GM12873 (cell line): ENCODE measurements around the gene ZMYND19.

Source experiments
- TF ChIP-seq, protein P1 (sequence below): IDR thresholded peaks from 2 replicates; pipeline ENCODE4 v1.5.1; 2012; ENCODE audit warnings: low read depth, mild to moderate bottlenecking, moderate library complexity, low read length, control low read depth; ENCODE audit not compliant: insufficient read depth; ENCODE audit errors: missing control alignments

Gene ZMYND19

DNA sequence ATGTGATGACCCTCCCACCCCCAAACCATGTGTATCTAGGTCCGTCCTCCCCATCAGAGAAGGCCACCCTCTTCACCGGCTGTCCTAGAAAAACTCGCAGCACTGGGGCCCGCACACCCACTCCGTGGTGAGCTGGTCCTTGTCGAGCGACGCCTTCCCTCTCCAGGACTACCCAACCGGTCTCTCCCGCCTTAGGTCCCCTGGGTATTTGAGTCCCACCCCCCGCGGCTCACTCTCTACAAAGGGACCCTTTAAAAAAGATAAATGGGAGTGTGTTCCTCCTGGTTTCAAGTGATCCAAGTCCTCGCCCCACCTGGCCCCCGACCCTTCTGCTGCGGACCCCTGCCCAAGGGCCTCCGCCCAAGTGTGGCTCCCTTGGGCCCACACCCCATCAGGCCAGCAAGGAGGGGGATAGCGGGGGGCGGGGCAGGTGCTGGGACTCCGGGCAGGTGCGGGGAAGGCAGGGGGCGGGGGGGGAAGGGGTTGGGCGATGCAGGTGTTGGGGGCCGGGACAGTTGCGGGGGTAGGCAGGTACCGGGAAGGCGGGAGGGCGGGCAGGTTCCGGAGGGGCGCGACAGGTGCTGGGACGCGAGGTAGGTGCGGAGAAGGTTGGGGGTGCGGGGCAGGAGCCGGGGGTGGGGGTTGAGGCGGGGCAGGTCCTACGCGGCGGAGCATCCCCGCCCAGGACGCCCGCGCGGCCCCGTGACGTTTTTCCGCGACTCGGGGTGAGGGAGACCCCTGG is 14.2 kb upstream of the ZMYND19 start:
- TF ChIP-seq, protein P1, sequence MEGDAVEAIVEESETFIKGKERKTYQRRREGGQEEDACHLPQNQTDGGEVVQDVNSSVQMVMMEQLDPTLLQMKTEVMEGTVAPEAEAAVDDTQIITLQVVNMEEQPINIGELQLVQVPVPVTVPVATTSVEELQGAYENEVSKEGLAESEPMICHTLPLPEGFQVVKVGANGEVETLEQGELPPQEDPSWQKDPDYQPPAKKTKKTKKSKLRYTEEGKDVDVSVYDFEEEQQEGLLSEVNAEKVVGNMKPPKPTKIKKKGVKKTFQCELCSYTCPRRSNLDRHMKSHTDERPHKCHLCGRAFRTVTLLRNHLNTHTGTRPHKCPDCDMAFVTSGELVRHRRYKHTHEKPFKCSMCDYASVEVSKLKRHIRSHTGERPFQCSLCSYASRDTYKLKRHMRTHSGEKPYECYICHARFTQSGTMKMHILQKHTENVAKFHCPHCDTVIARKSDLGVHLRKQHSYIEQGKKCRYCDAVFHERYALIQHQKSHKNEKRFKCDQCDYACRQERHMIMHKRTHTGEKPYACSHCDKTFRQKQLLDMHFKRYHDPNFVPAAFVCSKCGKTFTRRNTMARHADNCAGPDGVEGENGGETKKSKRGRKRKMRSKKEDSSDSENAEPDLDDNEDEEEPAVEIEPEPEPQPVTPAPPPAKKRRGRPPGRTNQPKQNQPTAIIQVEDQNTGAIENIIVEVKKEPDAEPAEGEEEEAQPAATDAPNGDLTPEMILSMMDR: no peak

GRCh38 chr9:137603879-137604278 is 13.6 kb upstream of the ZMYND19 start:
- TF ChIP-seq, protein P1: no peak

GRCh38 chr9:137602661-137603060 is 12.3 kb upstream of the ZMYND19 start:
- TF ChIP-seq, protein P1: peak; percentile 19

DNA sequence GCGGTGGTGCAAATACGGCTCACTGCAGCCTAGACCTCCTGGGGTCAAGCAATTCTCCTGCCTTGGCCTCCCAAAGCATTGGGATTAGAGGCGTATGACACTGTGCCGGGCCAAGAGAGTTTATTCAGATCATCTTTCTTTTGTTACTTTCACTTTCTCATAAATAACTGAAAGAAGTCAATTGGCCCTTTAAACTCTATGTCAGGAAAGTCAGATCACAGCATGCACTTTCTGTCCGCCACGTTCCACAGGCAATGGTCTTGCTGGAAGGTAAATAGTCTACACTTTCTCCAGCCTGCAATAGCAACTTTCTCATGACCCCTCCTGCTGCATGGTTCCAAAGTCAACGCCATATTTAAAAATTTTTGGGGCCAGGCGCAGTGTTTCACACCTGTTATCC is 8.6 kb upstream of the ZMYND19 start:
- TF ChIP-seq, protein P1: no peak

DNA sequence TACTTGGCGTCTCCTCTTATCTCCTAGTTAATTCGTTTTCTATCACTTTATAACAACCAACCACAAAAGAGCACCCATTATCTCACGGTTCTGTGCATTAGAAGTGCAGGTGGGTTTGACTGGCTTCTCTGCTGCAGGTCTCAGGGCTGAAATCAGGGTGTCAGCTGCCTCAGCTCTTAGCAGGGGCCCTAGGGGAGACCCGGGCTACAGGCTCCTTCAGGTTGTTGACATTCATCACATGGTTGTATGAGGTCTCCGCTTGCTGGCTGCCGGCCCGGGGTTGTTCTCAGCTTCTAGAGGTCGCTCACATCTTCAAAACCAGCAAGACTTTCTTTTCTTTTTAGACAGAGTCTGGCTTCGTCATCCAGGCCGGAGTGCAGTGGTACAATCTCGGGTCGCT is 2.9 kb upstream of the ZMYND19 start:
- TF ChIP-seq, protein P1: no peak

- TF ChIP-seq, protein P1: no peak
Observed at GRCh38 chr9:137592767-137593166, 2.5 kb upstream of the ZMYND19 start.

- TF ChIP-seq, protein P1: no peak
Observed at GRCh38 chr9:137590123-137590468, 216 bp downstream of the ZMYND19 start.
